ENCODE measurements around the gene MAP3K13. TPM values are rescaled to one million over a fixed set of nuclear protein-coding genes. Genes with fewer than 3 reads are reported as not detected.
A peak's percentile ranks its signal among the peaks of the same experiment; 100 is the strongest.

Gene MAP3K13
- total and polyA plus RNA-seq, 7 donors = 21.7 to 64.7 (median 26.0) TPM

GRCh38 chr3:185353823-185354614 is 8.9 kb upstream of the MAP3K13 start:
- peak; percentile 72 for DNase-seq
- Histone ChIP-seq H3K36me3 (no peaks in the 10 kb centered on the region), H3K27me3 (no peaks in the 10 kb centered on the region), H3K27ac (no peak overlapping the region), H3K9me3 (no peaks in the 10 kb centered on the region), H3K4me1 (no peaks in the 10 kb centered on the region), H3K4me3 (no peak overlapping the region)
- WGBS, 2 donors = 46 to 51% methylated on average over 13 of the region's 13 CpGs
- intact Hi-C loops (cut with DNase I) = no loop called here
- TF ChIP-seq CTCF (IDR thresholded peaks at IDR 0.05) (peak in 3 of 4 experiments; percentile 27 to 51 (median 31)), EP300 (IDR thresholded peaks at IDR 0.05) (no peak)

- Histone ChIP-seq H3K4me3 (no peak overlapping the region), H3K9me3 (no peaks in the 10 kb centered on the region), H3K27me3 (no peaks in the 10 kb centered on the region), H3K36me3 (no peaks in the 10 kb centered on the region), H3K27ac (no peak overlapping the region), H3K4me1 (peaks cover 0 to under 1% (median 0%) of the 10 kb centered on the region in 4 donors)
- WGBS, 2 donors = 88 to 95% methylated on average over 5 of the region's 5 CpGs
- TF ChIP-seq CTCF (IDR thresholded peaks at IDR 0.05) (no peak), POLR2A (IDR thresholded peaks at IDR 0.05) (no peak), POLR2AphosphoS5 (IDR thresholded peaks at IDR 0.05) (no peak), EP300 (IDR thresholded peaks at IDR 0.05) (no peak)
- no peak for DNase-seq
- intact Hi-C loops (cut with DNase I) = no loop called here
Observed at GRCh38 chr3:185356499-185356898, 6.4 kb upstream of the MAP3K13 start.

GRCh38 chr3:185361920-185362319 is 1.0 kb upstream of the MAP3K13 start:
- Histone ChIP-seq H3K4me1 (peaks cover 0 to 27% (median 6%) of the 10 kb centered on the region in 4 donors), H3K36me3 (no peaks in the 10 kb centered on the region), H3K4me3 (peak overlapping the region in 1 of 4 donors; percentile 56), H3K27me3 (no peaks in the 10 kb centered on the region), H3K9me3 (no peaks in the 10 kb centered on the region), H3K27ac (peak overlapping the region in 3 of 4 donors; percentile 14 to 80 (median 74))
- no peak for DNase-seq
- intact Hi-C loops (cut with DNase I) = loop anchor here (5.0 to 10.0 kb wide), 3 partner anchors 135 to 223 kb away; partner anchors contain the start of genes LIPH, SENP2 and TMEM41A
- no peak for TF ChIP-seq CTCF (IDR thresholded peaks at IDR 0.05)
- TF ChIP-seq POLR2A (IDR thresholded peaks at IDR 0.05) = no peak
- TF ChIP-seq EP300 (IDR thresholded peaks at IDR 0.05) = no peak
- TF ChIP-seq POLR2AphosphoS5 (IDR thresholded peaks at IDR 0.05) = no peak
- WGBS, 2 donors = 77 to 83% methylated on average over 2 of the region's 2 CpGs

GRCh38 chr3:185363662-185364203 is 797 bp downstream of the MAP3K13 start:
- DNase-seq = no peak
- TF ChIP-seq POLR2AphosphoS5 (IDR thresholded peaks at IDR 0.05) (no peak), EP300 (IDR thresholded peaks at IDR 0.05) (no peak), CTCF (IDR thresholded peaks at IDR 0.05) (no peak), POLR2A (IDR thresholded peaks at IDR 0.05) (no peak)
- Histone ChIP-seq H3K36me3 (no peaks in the 10 kb centered on the region), H3K4me3 (peak overlapping the region; percentile 47 to 62 (median 55)), H3K4me1 (peaks cover 0 to 27% (median 7%) of the 10 kb centered on the region in 4 donors), H3K27ac (peak overlapping the region; percentile 74 to 80 (median 78)), H3K27me3 (no peaks in the 10 kb centered on the region), H3K9me3 (no peaks in the 10 kb centered on the region)
- intact Hi-C loops (cut with DNase I) = loop anchor here (5.0 to 10.0 kb wide), 3 partner anchors 134 to 221 kb away; partner anchors contain the start of genes LIPH, SENP2 and TMEM41A
- 28 to 72% methylated on average over 8 of the region's 8 CpGs for WGBS, 2 donors

Data from sigmoid colon (tissue), 7 donors.